T-helper 1 cell treated with Interleukin-12 subunit alpha and Interleukin-12 subunit beta and Interleukin-4 antibody, amounts not matched to agents 30 μg/mL and 1 μg/mL, for 36 hours (primary cell): ENCODE measurements around the gene GLCE.

Experiments used
- H3K27ac Mint-ChIP-seq: one replicate; pipeline ENCODE4 v1.8.0; 2021; ENCODE audit warnings: mild to moderate bottlenecking, mixed read lengths
- H3K27me3 Mint-ChIP-seq: one replicate; pipeline ENCODE4 v1.8.0; 2021; ENCODE audit warnings: low read depth, mixed read lengths
- H3K36me3 Mint-ChIP-seq: one replicate; pipeline ENCODE4 v1.8.0; 2021; ENCODE audit warnings: low read depth, mixed read lengths
- H3K4me1 Mint-ChIP-seq: one replicate; pipeline ENCODE4 v1.8.0; 2021; ENCODE audit warnings: low read depth, mixed read lengths
- H3K4me3 Mint-ChIP-seq: one replicate; pipeline ENCODE4 v1.8.0; 2021; ENCODE audit warnings: mild to moderate bottlenecking, moderate library complexity, mixed read lengths
- H3K9me3 Mint-ChIP-seq: one replicate; pipeline ENCODE4 v1.8.0; 2021; ENCODE audit warnings: mixed read lengths

Gene GLCE

GRCh38 chr15:69223083-69223813, 62.8 kb downstream of the GLCE start:
- H3K4me3 Mint-ChIP-seq = no peak overlapping the region
- H3K27me3 Mint-ChIP-seq = peaks cover 10% of the 10 kb centered on the region
- no peaks in the 10 kb centered on the region for H3K36me3 Mint-ChIP-seq
- H3K27ac Mint-ChIP-seq = no peak overlapping the region
- H3K9me3 Mint-ChIP-seq = peaks cover 7% of the 10 kb centered on the region
- H3K4me1 Mint-ChIP-seq = no peaks in the 10 kb centered on the region

DNA sequence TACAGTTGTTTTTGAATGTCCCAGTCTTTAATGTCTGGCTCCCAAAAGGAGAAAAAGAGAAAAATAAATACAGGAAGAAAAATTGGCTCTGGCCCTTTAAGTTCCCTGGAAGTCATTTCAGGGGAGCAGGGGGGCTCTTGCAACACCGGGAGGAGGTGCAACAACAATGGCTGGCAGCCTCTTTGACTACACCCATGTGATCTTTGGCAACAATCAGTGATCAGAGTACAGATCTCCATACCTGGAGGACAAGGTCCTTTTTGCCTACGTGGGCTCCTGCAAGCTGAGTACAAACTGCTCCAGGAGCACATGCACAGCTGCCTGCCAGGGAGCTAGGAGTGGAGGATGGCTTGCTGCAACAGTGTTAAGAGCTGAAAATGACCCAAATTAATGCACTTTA, 63.9 kb downstream of the GLCE start:
- Mint-ChIP-seq H3K9me3 (peaks cover 7% of the 10 kb centered on the region), H3K36me3 (no peaks in the 10 kb centered on the region), H3K4me3 (no peak overlapping the region), H3K4me1 (no peaks in the 10 kb centered on the region), H3K27ac (no peak overlapping the region), H3K27me3 (peaks cover 10% of the 10 kb centered on the region)

- no peak overlapping the region for H3K4me3 Mint-ChIP-seq
- no peak overlapping the region for H3K27ac Mint-ChIP-seq
- no peaks in the 10 kb centered on the region for H3K4me1 Mint-ChIP-seq
- peaks cover 10% of the 10 kb centered on the region for H3K27me3 Mint-ChIP-seq
- no peaks in the 10 kb centered on the region for H3K36me3 Mint-ChIP-seq
- peaks cover 7% of the 10 kb centered on the region for H3K9me3 Mint-ChIP-seq
Observed at GRCh38 chr15:69225355-69226022, 65.1 kb downstream of the GLCE start.

DNA sequence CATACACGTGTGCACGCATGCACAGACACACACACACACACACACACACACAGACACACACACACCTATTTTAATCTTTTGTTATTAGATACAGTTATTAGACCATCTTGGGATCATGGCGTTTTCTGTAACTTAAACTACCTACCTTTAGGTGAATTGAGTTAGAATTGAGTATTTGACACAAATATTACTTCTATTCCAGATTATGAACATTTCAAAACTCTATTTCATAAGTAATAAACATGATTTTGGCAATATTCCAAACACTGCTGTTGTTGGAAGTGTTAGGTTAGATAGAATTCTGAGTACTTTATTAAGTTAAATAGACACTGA, 65.6 kb downstream of the GLCE start:
- Mint-ChIP-seq H3K36me3 (no peaks in the 10 kb centered on the region), H3K9me3 (peaks cover 7% of the 10 kb centered on the region), H3K27me3 (peaks cover 8% of the 10 kb centered on the region)

GRCh38 chr15:69232144-69232543, 71.7 kb downstream of the GLCE start:
- H3K36me3 Mint-ChIP-seq = no peaks in the 10 kb centered on the region

More for the DNA sequence above, 65.6 kb downstream of the GLCE start:
- Mint-ChIP-seq H3K27ac (no peak overlapping the region), H3K4me1 (no peaks in the 10 kb centered on the region), H3K4me3 (no peak overlapping the region)

GRCh38 chr15:69232765-69233164, 72.3 kb downstream of the GLCE start:
- Mint-ChIP-seq H3K36me3 (no peaks in the 10 kb centered on the region), H3K27me3 (no peaks in the 10 kb centered on the region), H3K27ac (no peak overlapping the region), H3K4me3 (no peak overlapping the region), H3K4me1 (no peaks in the 10 kb centered on the region), H3K9me3 (no peaks in the 10 kb centered on the region)

More at GRCh38 chr15:69232144-69232543, 71.7 kb downstream of the GLCE start:
- no peak overlapping the region for H3K4me3 Mint-ChIP-seq
- no peak overlapping the region for H3K27ac Mint-ChIP-seq
- no peaks in the 10 kb centered on the region for H3K4me1 Mint-ChIP-seq
- no peaks in the 10 kb centered on the region for H3K27me3 Mint-ChIP-seq
- no peaks in the 10 kb centered on the region for H3K9me3 Mint-ChIP-seq

GRCh38 chr15:69234676-69235075, 74.2 kb downstream of the GLCE start:
- no peaks in the 10 kb centered on the region for H3K4me1 Mint-ChIP-seq
- no peak overlapping the region for H3K27ac Mint-ChIP-seq
- H3K36me3 Mint-ChIP-seq = no peaks in the 10 kb centered on the region
- no peaks in the 10 kb centered on the region for H3K9me3 Mint-ChIP-seq
- peaks cover 5% of the 10 kb centered on the region for H3K27me3 Mint-ChIP-seq
- no peak overlapping the region for H3K4me3 Mint-ChIP-seq

- no peaks in the 10 kb centered on the region for H3K36me3 Mint-ChIP-seq
- no peak overlapping the region for H3K4me3 Mint-ChIP-seq
- no peaks in the 10 kb centered on the region for H3K4me1 Mint-ChIP-seq
- H3K27me3 Mint-ChIP-seq = peaks cover 9% of the 10 kb centered on the region
- H3K27ac Mint-ChIP-seq = no peak overlapping the region
- H3K9me3 Mint-ChIP-seq = no peaks in the 10 kb centered on the region
Observed at GRCh38 chr15:69236505-69236904, 76.1 kb downstream of the GLCE start.

GRCh38 chr15:69237718-69238117, 77.3 kb downstream of the GLCE start:
- H3K4me1 Mint-ChIP-seq = no peaks in the 10 kb centered on the region
- H3K9me3 Mint-ChIP-seq = no peaks in the 10 kb centered on the region
- no peaks in the 10 kb centered on the region for H3K36me3 Mint-ChIP-seq
- no peak overlapping the region for H3K4me3 Mint-ChIP-seq
- no peak overlapping the region for H3K27ac Mint-ChIP-seq
- H3K27me3 Mint-ChIP-seq = peaks cover 9% of the 10 kb centered on the region

DNA sequence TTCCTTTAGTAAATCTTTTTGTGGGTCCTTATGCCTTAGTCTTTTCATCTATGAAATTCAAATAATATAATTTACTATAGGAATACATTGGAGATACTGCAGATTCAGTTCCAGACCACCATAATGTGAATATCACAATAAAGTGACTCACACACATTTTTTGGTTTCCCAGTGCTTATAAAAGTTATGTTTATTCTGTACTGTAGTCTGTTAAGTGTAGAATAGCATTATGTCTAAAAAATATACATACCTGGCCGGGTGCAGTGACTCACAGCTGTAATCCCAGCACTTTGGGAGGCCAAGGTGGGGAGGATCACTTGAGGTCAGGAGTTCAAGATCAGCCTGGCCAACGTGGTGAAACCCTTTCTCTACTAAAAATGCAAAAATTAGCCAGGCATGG, 84.4 kb downstream of the GLCE start:
- no peaks in the 10 kb centered on the region for H3K9me3 Mint-ChIP-seq
- H3K27me3 Mint-ChIP-seq = peaks cover 4% of the 10 kb centered on the region
- H3K36me3 Mint-ChIP-seq = no peaks in the 10 kb centered on the region
- H3K27ac Mint-ChIP-seq = no peak overlapping the region
- H3K4me1 Mint-ChIP-seq = no peaks in the 10 kb centered on the region
- no peak overlapping the region for H3K4me3 Mint-ChIP-seq

DNA sequence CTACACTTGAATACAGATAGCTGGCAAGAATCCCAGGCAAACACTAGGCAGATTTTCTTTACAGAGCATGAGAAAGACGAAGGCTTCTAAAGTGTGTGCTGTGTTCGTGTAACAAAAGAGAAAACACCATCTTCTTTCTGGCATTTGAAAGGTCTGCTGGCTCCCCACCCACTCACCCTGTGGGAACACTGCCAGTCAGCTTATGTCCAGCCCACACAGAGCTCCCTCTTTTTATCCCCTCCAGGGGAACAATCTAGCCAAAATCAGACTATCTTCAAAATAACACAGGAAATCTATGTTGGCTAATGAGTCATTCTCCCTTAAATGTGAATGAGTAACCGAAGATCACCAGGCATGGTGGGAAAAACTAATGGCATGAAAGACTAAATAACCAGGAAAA, 92.7 kb downstream of the GLCE start:
- Mint-ChIP-seq H3K36me3 (peaks cover 1% of the 10 kb centered on the region), H3K4me3 (no peak overlapping the region), H3K27me3 (peaks cover 4% of the 10 kb centered on the region), H3K27ac (no peak overlapping the region), H3K4me1 (no peaks in the 10 kb centered on the region), H3K9me3 (no peaks in the 10 kb centered on the region)

- Mint-ChIP-seq H3K27ac (no peak overlapping the region), H3K27me3 (no peaks in the 10 kb centered on the region), H3K36me3 (no peaks in the 10 kb centered on the region), H3K4me3 (no peak overlapping the region), H3K9me3 (no peaks in the 10 kb centered on the region), H3K4me1 (no peaks in the 10 kb centered on the region)
Observed at GRCh38 chr15:69265347-69265955, 105.0 kb downstream of the GLCE start.

DNA sequence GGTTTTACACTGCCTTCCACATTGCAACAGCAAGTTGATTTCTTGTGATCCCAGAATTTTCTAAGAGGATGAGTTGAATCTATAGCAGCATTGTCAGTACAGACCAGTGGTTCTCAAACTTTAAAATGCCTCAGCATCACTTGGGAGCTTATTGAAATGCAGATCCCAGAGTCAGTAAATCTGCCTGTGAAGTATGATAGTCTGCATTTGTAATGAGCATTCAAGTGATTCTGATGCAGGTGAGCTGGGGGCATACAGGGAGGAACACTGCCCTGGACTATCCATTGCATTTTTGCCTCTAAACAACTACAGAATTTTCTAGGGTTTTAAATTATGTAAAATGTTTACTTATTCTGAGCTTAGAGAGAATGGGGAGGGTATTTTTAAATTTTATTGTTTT, 110.8 kb downstream of the GLCE start:
- Mint-ChIP-seq H3K9me3 (no peaks in the 10 kb centered on the region), H3K36me3 (no peaks in the 10 kb centered on the region), H3K4me1 (no peaks in the 10 kb centered on the region), H3K27me3 (peaks cover 7% of the 10 kb centered on the region), H3K27ac (no peak overlapping the region), H3K4me3 (no peak overlapping the region)

DNA sequence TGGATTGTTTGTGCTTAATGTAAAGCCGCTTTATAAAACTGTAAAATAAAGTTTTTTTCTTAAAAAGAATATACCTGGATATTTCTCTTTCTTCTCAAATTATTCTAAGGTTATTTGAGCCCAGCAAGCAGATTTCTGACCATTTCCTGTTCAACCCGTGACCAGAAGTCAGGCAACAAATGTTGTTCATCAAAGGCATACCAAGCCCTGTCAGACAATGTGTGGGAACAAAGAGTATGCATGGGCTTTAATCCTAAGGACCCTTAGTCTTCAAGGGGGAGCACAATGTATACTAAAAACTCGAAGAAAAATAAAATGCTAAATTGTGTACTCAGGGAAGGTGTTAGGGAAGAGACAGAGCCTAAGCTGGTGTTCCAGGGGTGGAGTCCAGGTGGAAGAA, 111.7 kb downstream of the GLCE start:
- H3K4me1 Mint-ChIP-seq = no peaks in the 10 kb centered on the region
- no peak overlapping the region for H3K27ac Mint-ChIP-seq
- H3K27me3 Mint-ChIP-seq = peaks cover 12% of the 10 kb centered on the region
- H3K9me3 Mint-ChIP-seq = no peaks in the 10 kb centered on the region
- no peaks in the 10 kb centered on the region for H3K36me3 Mint-ChIP-seq
- no peak overlapping the region for H3K4me3 Mint-ChIP-seq

DNA sequence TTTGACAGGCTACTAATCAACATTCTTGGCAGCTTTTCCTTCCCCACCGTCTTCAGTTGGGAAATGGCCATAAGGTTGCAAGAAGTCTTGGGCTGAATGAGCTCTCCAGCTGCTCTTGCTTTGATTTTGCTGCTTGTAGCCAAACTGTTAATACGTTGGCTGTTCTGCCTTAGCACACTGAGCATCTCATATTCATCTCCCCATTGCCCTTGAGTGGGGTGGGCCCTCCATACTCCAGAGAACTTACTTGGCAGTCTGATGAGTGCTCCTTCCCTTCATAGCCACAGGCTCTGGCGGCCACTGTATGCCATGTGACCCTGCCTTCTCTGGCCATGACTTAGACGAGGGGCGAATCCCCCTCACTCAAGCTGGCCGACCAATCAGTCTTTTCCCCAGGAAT, 112.5 kb downstream of the GLCE start:
- no peak overlapping the region for H3K4me3 Mint-ChIP-seq
- no peak overlapping the region for H3K27ac Mint-ChIP-seq
- no peaks in the 10 kb centered on the region for H3K4me1 Mint-ChIP-seq
- no peaks in the 10 kb centered on the region for H3K9me3 Mint-ChIP-seq
- H3K27me3 Mint-ChIP-seq = peaks cover 12% of the 10 kb centered on the region
- H3K36me3 Mint-ChIP-seq = no peaks in the 10 kb centered on the region
